Cardiac fibroblast (primary cell): ENCODE measurements around the gene TOM1.
"Not testable (repeated sequence)": the region's sequence is repeated elsewhere in the genome, so short reads cannot be mapped to it uniquely, and the experiment has no call there.

Experiments
- DNase-seq, 2 donors: peaks; one replicate each; pipeline versions ENCODE4 v3.0.0 to v3.0.0-alpha.2; 2010; ENCODE audit warnings: low read depth in 2 of 2
- H3K4me3 ChIP-seq, 2 donors: replicated peaks in 1 of 2; 1 replicate in 1 of 2; 2 replicates in 1 of 2; pipeline ENCODE4 v1.5.1; 2011; ENCODE audit warnings: low read depth in 2 of 2, low read length in 2 of 2, mild to moderate bottlenecking in 2 of 2, moderate library complexity in 1 of 2
- CTCF ChIP-seq: IDR thresholded peaks from one replicate; pipeline ENCODE4 v1.5.1; 2011; ENCODE audit warnings: low read depth, mild to moderate bottlenecking, low read length, inconsistent platforms

TOM1 gene

GRCh38 chr22:35394810-35395563 lies 95.3 kb downstream of the TOM1 start:
- no peak for TF ChIP-seq CTCF
- no peak overlapping the region for H3K4me3 ChIP-seq
- no peak for DNase-seq

- not testable (repeated sequence) for H3K4me3 ChIP-seq, DNase-seq
These were observed 96.9 kb downstream of the TOM1 start for GRCh38 chr22:35396622-35397021.

- peak in 1 of 2 donors; percentile 59 for DNase-seq
- H3K4me3 ChIP-seq = no peak overlapping the region
- TF ChIP-seq CTCF = no peak
These were observed 97.6 kb downstream of the TOM1 start for GRCh38 chr22:35397095-35397904.
